Spleen (tissue), 7 donors: ENCODE data around the gene ALDH4A1.

Source experiments
- CTCF ChIP-seq, 11 experiments: fragments of 200-600 bp in 7 of 11; fragments of 450-650 bp in 4 of 11; sonication (generic) in 4 of 11; IDR thresholded peaks in 8 of 11; conservative IDR thresholded peaks in 3 of 11; 1 replicate in 7 of 11; 2 replicates in 4 of 11; pipeline versions ENCODE4 v1.4.0 to v1.8.0; 2016 to 2021; ENCODE audit warnings: antibody characterized with exemption in 11 of 11, inconsistent platforms in 4 of 11, mild to moderate bottlenecking in 1 of 11
- POLR2A ChIP-seq, 3 donors: fragments of 450-650 bp; IDR thresholded peaks; one replicate each; pipeline ENCODE4 v1.5.1; 2017; ENCODE audit warnings: antibody characterized with exemption in 3 of 3, mild to moderate bottlenecking in 1 of 3
- POLR2AphosphoS5 ChIP-seq, 3 donors: sonication (generic); formaldehyde crosslinking; IDR thresholded peaks; one replicate each; pipeline ENCODE4 v1.5.1; 2017; ENCODE audit warnings: antibody characterized with exemption in 3 of 3
- donor health status: DM: no; HTN: no; CAD: no; lungs with moderate emphysema.
- donor health status: DM: no; HTN: no; CAD: no.
- donor health status: DM: no; HTN: no; CAD: no.

- TF ChIP-seq CTCF (IDR thresholded peaks at IDR 0.05 in 8 of 11, conservative IDR thresholded peaks at IDR 0.05 in 3 of 11): peak; percentile 81 to 94 (median 89)
- peak in 1 of 3 donors; percentile 13 for TF ChIP-seq POLR2AphosphoS5 (IDR thresholded peaks at IDR 0.05)
- TF ChIP-seq POLR2A (IDR thresholded peaks at IDR 0.05): no peak
Measured at GRCh38 chr1:18883636-18884418, 18.5 kb downstream of the ALDH4A1 start.
